DOHH2 (cell line): ENCODE measurements around the gene SERPINB7.

Experiments used
- H3F3A ChIP-seq: fragments of 200-600 bp; sonication (generic), shearing (Covaris generic); 2 replicates; pipeline ENCODE4 v1.6.0; 2016; ENCODE audit warnings: antibody characterized with exemption, mild to moderate bottlenecking; ENCODE audit not compliant: control insufficient read depth, insufficient read depth
- H3K27ac ChIP-seq: fragments of 200-600 bp; sonication (generic); 2 replicates; pipeline ENCODE4 v1.5.1; 2014; ENCODE audit warnings: low read depth, mild to moderate bottlenecking, low read length, moderate library complexity
- H3K27me3 ChIP-seq: fragments of 200-600 bp; sonication (generic); 2 replicates; pipeline ENCODE4 v1.6.1; 2014; ENCODE audit warnings: mild to moderate bottlenecking, low read length, mixed read lengths; ENCODE audit not compliant: control insufficient read depth
- H3K36me3 ChIP-seq: fragments of 200-600 bp; sonication (generic); 2 replicates; pipeline ENCODE4 v1.6.1; 2014; ENCODE audit warnings: mild to moderate bottlenecking, low read length, moderate library complexity, mixed read lengths; ENCODE audit not compliant: control insufficient read depth
- H3K4me1 ChIP-seq: fragments of 200-600 bp; sonication (generic); 2 replicates; pipeline ENCODE4 v1.6.1; 2014; ENCODE audit warnings: mild to moderate bottlenecking, low read length, mixed read lengths; ENCODE audit not compliant: control insufficient read depth
- H3K4me2 ChIP-seq: fragments of 200-600 bp; sonication (generic); 2 replicates; pipeline ENCODE4 v1.6.0; 2014; ENCODE audit warnings: mild to moderate bottlenecking, low read length, moderate library complexity
- H3K4me3 ChIP-seq: fragments of 200-600 bp; sonication (generic); 2 replicates; pipeline ENCODE4 v1.5.1; 2014; ENCODE audit warnings: mild to moderate bottlenecking, low read length, mixed read lengths
- H3K79me2 ChIP-seq: fragments of 200-600 bp; sonication (generic); 2 replicates; pipeline ENCODE4 v1.6.1; 2014; ENCODE audit warnings: mild to moderate bottlenecking, low read length, mixed read lengths; ENCODE audit not compliant: control insufficient read depth
- H3K9me2 ChIP-seq: fragments of 200-600 bp; sonication (generic); replicated peaks from 2 replicates; pipeline ENCODE4 v1.6.1; 2014; ENCODE audit warnings: mild to moderate bottlenecking, low read length, mixed read lengths; ENCODE audit not compliant: control insufficient read depth
- H3K9me3 ChIP-seq: fragments of 200-600 bp; sonication (generic); 2 replicates; pipeline ENCODE4 v1.6.1; 2014; ENCODE audit warnings: antibody characterized with exemption, low read length, mixed read lengths; ENCODE audit not compliant: control insufficient read depth, insufficient read depth
- H4K20me1 ChIP-seq: fragments of 200-600 bp; sonication (generic); 2 replicates; pipeline ENCODE4 v1.6.0; 2014; ENCODE audit warnings: low read depth, mild to moderate bottlenecking, antibody characterized with exemption, low read length, moderate library complexity; ENCODE audit not compliant: control insufficient read depth, insufficient read depth
- CTCF ChIP-seq: fragments of 200-600 bp; sonication (generic); IDR thresholded peaks from one replicate; pipeline ENCODE4 v1.5.1; 2014; ENCODE audit warnings: antibody characterized with exemption, mild to moderate bottlenecking, low read depth, low read length; ENCODE audit not compliant: poor library complexity, severe bottlenecking
- EZH2phosphoT487 ChIP-seq: fragments of 200-600 bp; sonication (generic); IDR thresholded peaks from 2 replicates; pipeline ENCODE4 v1.6.1; 2017; ENCODE audit warnings: borderline replicate concordance, mild to moderate bottlenecking, antibody characterized with exemption, low read length, moderate library complexity, mixed read lengths

Gene SERPINB7

GRCh38 chr18:63731215-63731614 is 44.0 kb upstream of the SERPINB7 start:
- H4K20me1 ChIP-seq, result no peaks in the 10 kb centered on the region
- H3K4me1 ChIP-seq, result no peaks in the 10 kb centered on the region
- no peaks in the 10 kb centered on the region for H3F3A ChIP-seq
- H3K4me3 ChIP-seq, result no peak overlapping the region
- no peak overlapping the region for H3K27ac ChIP-seq
- H3K9me3 ChIP-seq, result no peaks in the 10 kb centered on the region
- no peaks in the 10 kb centered on the region for H3K79me2 ChIP-seq
- no peaks in the 10 kb centered on the region for H3K9me2 ChIP-seq
- H3K27me3 ChIP-seq, result no peaks in the 10 kb centered on the region
- H3K36me3 ChIP-seq, result no peaks in the 10 kb centered on the region
- H3K4me2 ChIP-seq, result no peak overlapping the region
- TF ChIP-seq EZH2phosphoT487, result no peak
- TF ChIP-seq CTCF, result no peak

- H3K4me3 ChIP-seq, result no peak overlapping the region
- no peaks in the 10 kb centered on the region for H3F3A ChIP-seq
- H3K4me1 ChIP-seq, result no peaks in the 10 kb centered on the region
- H4K20me1 ChIP-seq, result no peaks in the 10 kb centered on the region
- no peaks in the 10 kb centered on the region for H3K36me3 ChIP-seq
- H3K27me3 ChIP-seq, result no peaks in the 10 kb centered on the region
- no peaks in the 10 kb centered on the region for H3K79me2 ChIP-seq
- H3K9me2 ChIP-seq, result no peaks in the 10 kb centered on the region
- no peak overlapping the region for H3K4me2 ChIP-seq
- H3K9me3 ChIP-seq, result no peaks in the 10 kb centered on the region
- TF ChIP-seq CTCF, result no peak
- TF ChIP-seq EZH2phosphoT487, result no peak
- H3K27ac ChIP-seq, result no peak overlapping the region
Observed at GRCh38 chr18:63736876-63737275, 38.3 kb upstream of the SERPINB7 start.

GRCh38 chr18:63741769-63742168 is 33.4 kb upstream of the SERPINB7 start:
- no peak overlapping the region for H3K4me3 ChIP-seq
- H3K9me3 ChIP-seq, result no peaks in the 10 kb centered on the region
- H3F3A ChIP-seq, result no peaks in the 10 kb centered on the region
- no peaks in the 10 kb centered on the region for H3K36me3 ChIP-seq
- H4K20me1 ChIP-seq, result no peaks in the 10 kb centered on the region
- H3K4me1 ChIP-seq, result no peaks in the 10 kb centered on the region
- no peaks in the 10 kb centered on the region for H3K79me2 ChIP-seq
- H3K27ac ChIP-seq, result no peak overlapping the region
- H3K27me3 ChIP-seq, result no peaks in the 10 kb centered on the region
- no peaks in the 10 kb centered on the region for H3K9me2 ChIP-seq
- TF ChIP-seq EZH2phosphoT487, result no peak
- no peak for TF ChIP-seq CTCF
- H3K4me2 ChIP-seq, result no peak overlapping the region

- no peaks in the 10 kb centered on the region for H3K36me3 ChIP-seq
- no peaks in the 10 kb centered on the region for H3K4me1 ChIP-seq
- no peaks in the 10 kb centered on the region for H3F3A ChIP-seq
- no peak overlapping the region for H3K4me2 ChIP-seq
- H3K9me2 ChIP-seq, result no peaks in the 10 kb centered on the region
- no peaks in the 10 kb centered on the region for H3K9me3 ChIP-seq
- no peak overlapping the region for H3K4me3 ChIP-seq
- TF ChIP-seq EZH2phosphoT487, result no peak
- TF ChIP-seq CTCF, result no peak
- H3K79me2 ChIP-seq, result no peaks in the 10 kb centered on the region
- H4K20me1 ChIP-seq, result no peaks in the 10 kb centered on the region
- H3K27me3 ChIP-seq, result no peaks in the 10 kb centered on the region
- no peak overlapping the region for H3K27ac ChIP-seq
Observed at GRCh38 chr18:63747006-63747405, 28.2 kb upstream of the SERPINB7 start.
